HG03521 (cell line): Measurements from ENCODE around the gene PRX.
A peak's percentile ranks its signal among the peaks of the same experiment; 100 is the strongest.
"Not testable (repeated sequence)": the region's sequence is repeated elsewhere in the genome, so short reads cannot be mapped to it uniquely, and the experiment has no call there.

Experiments used
- ATAC-seq: cut with Tn5 transposase; IDR thresholded peaks from one replicate; pipeline ENCODE4 v1.9.1; 2021; ENCODE audit warnings: mild to moderate bottlenecking, moderate library complexity; ENCODE audit not compliant: unreplicated experiment

Gene PRX

GRCh38 chr19:40413291-40413845, at the start of gene PRX:
Gene PRX, minus strand, starts transcription at chr19:40413378. Its CDS starts 5,446 bp downstream, at chr19:40407932.
- no peak for ATAC-seq

GRCh38 chr19:40461669-40462221, 48.6 kb upstream of the PRX start:
- ATAC-seq: no peak

- ATAC-seq: no peak
These were observed 47.0 kb upstream of the PRX start for GRCh38 chr19:40460185-40460584.

- no peak for ATAC-seq
These were observed 45.4 kb upstream of the PRX start for GRCh38 chr19:40458597-40458974.

- ATAC-seq: no peak
These were observed 44.9 kb upstream of the PRX start for GRCh38 chr19:40457953-40458596.

GRCh38 chr19:40457048-40457447, 43.9 kb upstream of the PRX start:
- ATAC-seq: no peak

- ATAC-seq: not testable (repeated sequence)
These were observed 40.8 kb upstream of the PRX start for GRCh38 chr19:40453943-40454342.

GRCh38 chr19:40453151-40453735, 40.1 kb upstream of the PRX start:
- no peak for ATAC-seq

- ATAC-seq: no peak
These were observed 38.8 kb upstream of the PRX start for GRCh38 chr19:40452016-40452415.

GRCh38 chr19:40450664-40451063, 37.5 kb upstream of the PRX start:
- ATAC-seq: no peak

GRCh38 chr19:40449506-40449905, 36.3 kb upstream of the PRX start:
- no peak for ATAC-seq

GRCh38 chr19:40446263-40446784, 33.1 kb upstream of the PRX start:
- ATAC-seq: no peak

GRCh38 chr19:40445780-40446262, 32.6 kb upstream of the PRX start:
- no peak for ATAC-seq

GRCh38 chr19:40444825-40445312, 31.7 kb upstream of the PRX start:
- ATAC-seq: no peak

- ATAC-seq: peak; percentile 55
These were observed 31.0 kb upstream of the PRX start, which contains the start of gene SERTAD3 for GRCh38 chr19:40444000-40444824. Gene SERTAD3, minus strand, starts transcription at chr19:40444335. Its CDS starts 2,255 bp downstream, at chr19:40442080.

- ATAC-seq: peak; percentile 64
These were observed 30.2 kb upstream of the PRX start for GRCh38 chr19:40443131-40443999.

- ATAC-seq: no peak
These were observed 29.4 kb upstream of the PRX start for GRCh38 chr19:40442328-40443130.

- ATAC-seq: no peak
These were observed 28.6 kb upstream of the PRX start for GRCh38 chr19:40441719-40442253.

- no peak for ATAC-seq
These were observed 25.1 kb upstream of the PRX start for GRCh38 chr19:40438284-40438683.
